ENCODE results near the gene MYO18B. TPM values are rescaled to one million over a fixed set of nuclear protein-coding genes. Genes with fewer than 3 reads are reported as not detected.

The MYO18B gene
- total RNA-seq, 1 donor from 2014 or later = 12.0 TPM

GRCh38 chr22:26004477-26004876 lies 262.5 kb downstream of the MYO18B start:
- TF ChIP-seq CTCF (IDR thresholded peaks at IDR 0.05) = no peak
- H3K27me3 ChIP-seq = no peaks in the 10 kb centered on the region
- intact Hi-C loops (cut with DNase I) = no loop called here

DNA sequence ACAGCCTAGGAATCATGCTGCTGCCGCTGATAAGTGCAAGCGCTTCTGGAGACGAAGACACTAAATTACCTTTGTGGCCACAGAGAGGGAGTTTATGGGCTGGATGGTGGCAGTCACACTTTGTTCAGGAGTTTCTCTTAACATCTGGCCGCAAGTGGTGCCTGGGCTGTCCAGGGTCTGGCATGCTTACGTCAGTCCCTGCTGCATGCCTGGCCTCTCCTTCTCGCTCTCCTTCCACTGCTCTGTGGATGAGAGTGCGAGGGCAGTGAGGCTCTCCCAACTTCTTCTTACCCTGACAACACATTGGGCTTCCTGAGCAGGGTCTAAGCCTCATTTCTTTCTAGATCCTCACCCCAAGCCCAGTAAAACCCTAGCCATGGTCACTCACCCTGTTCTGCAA lies 266.6 kb downstream of the MYO18B start:
- Histone ChIP-seq H3K27ac (no peak overlapping the region), H3K36me3 (peaks cover 0 to 27% of the 10 kb centered on the region in 2 donors), H3K4me3 (no peak overlapping the region), H3K4me1 (no peaks in the 10 kb centered on the region), H3K9me3 (no peaks in the 10 kb centered on the region), H3K27me3 (no peaks in the 10 kb centered on the region)
- no peak for DNase-seq (ENCODE audit: low spot score in 2 of 2)
- intact Hi-C loops (cut with DNase I) = no loop called here
- TF ChIP-seq CTCF (IDR thresholded peaks at IDR 0.05) = no peak

More at GRCh38 chr22:26004477-26004876, 262.5 kb downstream of the MYO18B start:
- Histone ChIP-seq H3K4me3 (no peak overlapping the region), H3K36me3 (peaks cover 0 to 21% of the 10 kb centered on the region in 2 donors), H3K27ac (no peak overlapping the region), H3K4me1 (no peaks in the 10 kb centered on the region), H3K9me3 (no peaks in the 10 kb centered on the region)
- DNase-seq (ENCODE audit: low spot score in 2 of 2) = no peak

DNA sequence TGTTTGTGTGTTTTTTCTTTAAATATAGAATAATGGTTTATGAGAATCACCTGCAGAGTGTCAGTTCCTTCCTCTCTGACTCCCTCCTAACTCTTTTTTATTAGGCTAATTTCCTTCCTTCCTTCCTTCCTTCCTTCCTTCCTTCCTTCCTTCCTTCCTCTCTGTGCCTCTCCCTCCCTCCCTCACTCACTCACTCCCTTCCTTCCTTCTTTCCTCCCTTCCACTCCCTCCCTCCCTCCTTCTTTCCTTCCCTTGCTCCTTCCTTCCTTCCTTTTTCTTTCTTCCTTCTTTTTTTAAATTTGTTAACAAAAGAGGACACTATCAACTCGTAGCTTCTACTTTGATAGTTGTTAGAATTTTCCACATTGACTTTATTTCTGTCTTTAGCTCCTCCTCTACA lies 274.9 kb downstream of the MYO18B start:
- Histone ChIP-seq H3K4me3 (no peak overlapping the region), H3K4me1 (no peaks in the 10 kb centered on the region), H3K36me3 (no peaks in the 10 kb centered on the region), H3K27ac (no peak overlapping the region), H3K9me3 (no peaks in the 10 kb centered on the region), H3K27me3 (no peaks in the 10 kb centered on the region)
- TF ChIP-seq CTCF (IDR thresholded peaks at IDR 0.05) = no peak
- DNase-seq (ENCODE audit: low spot score in 2 of 2) = no peak
- intact Hi-C loops (cut with DNase I) = no loop called here

- intact Hi-C loops (cut with DNase I) = no loop called here
- H3K4me1 ChIP-seq = no peaks in the 10 kb centered on the region
- no peaks in the 10 kb centered on the region for H3K27me3 ChIP-seq
- no peak for DNase-seq (ENCODE audit: low spot score in 2 of 2)
- no peak for TF ChIP-seq CTCF (IDR thresholded peaks at IDR 0.05)
- no peak overlapping the region for H3K4me3 ChIP-seq
- no peak overlapping the region for H3K27ac ChIP-seq
- no peaks in the 10 kb centered on the region for H3K36me3 ChIP-seq
- H3K9me3 ChIP-seq = no peaks in the 10 kb centered on the region
Observed at GRCh38 chr22:26017932-26018331, 275.9 kb downstream of the MYO18B start.

GRCh38 chr22:26019596-26019995 lies 277.6 kb downstream of the MYO18B start:
- TF ChIP-seq CTCF (IDR thresholded peaks at IDR 0.05) = no peak
- Histone ChIP-seq H3K4me1 (no peaks in the 10 kb centered on the region), H3K27me3 (no peaks in the 10 kb centered on the region), H3K9me3 (no peaks in the 10 kb centered on the region), H3K27ac (no peak overlapping the region), H3K4me3 (no peak overlapping the region), H3K36me3 (no peaks in the 10 kb centered on the region)
- intact Hi-C loops (cut with DNase I) = no loop called here
- DNase-seq (ENCODE audit: low spot score in 2 of 2) = no peak

DNA sequence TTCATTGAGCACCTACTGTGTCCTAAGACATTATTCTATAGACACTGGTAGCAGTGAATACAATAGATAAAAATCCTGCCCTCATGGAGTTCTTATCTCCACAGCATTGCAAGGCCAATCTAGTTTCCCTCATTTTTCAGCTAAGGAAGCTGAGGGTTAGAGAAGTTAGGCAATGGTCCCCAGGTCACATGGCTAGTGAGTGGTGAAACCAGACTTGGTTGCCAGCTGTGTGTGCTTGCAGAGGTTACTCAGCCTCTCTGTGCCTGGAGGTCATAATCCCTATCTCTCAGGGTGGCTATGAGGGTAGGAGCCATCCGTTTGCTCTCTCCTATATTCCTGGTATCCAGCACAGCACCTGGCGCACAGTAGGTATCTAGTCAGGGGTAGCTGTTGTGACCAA lies 279.5 kb downstream of the MYO18B start:
- no peak for TF ChIP-seq CTCF (IDR thresholded peaks at IDR 0.05)
- H3K4me1 ChIP-seq = no peaks in the 10 kb centered on the region
- no peak for DNase-seq (ENCODE audit: low spot score in 2 of 2)
- H3K4me3 ChIP-seq = no peak overlapping the region
- no peaks in the 10 kb centered on the region for H3K9me3 ChIP-seq
- H3K27ac ChIP-seq = no peak overlapping the region
- intact Hi-C loops (cut with DNase I) = no loop called here
- peaks cover 2 to 6% of the 10 kb centered on the region in 2 donors for H3K36me3 ChIP-seq
- no peaks in the 10 kb centered on the region for H3K27me3 ChIP-seq

All from ascending aorta (tissue), 2 donors.